B cell (primary cell): ENCODE data around the gene ZCWPW2. TPM values are rescaled to one million over a fixed set of nuclear protein-coding genes. Genes with fewer than 3 reads are reported as not detected.

Experiments
- ATAC-seq: fragments of 200-7000 bp; cut with Tn5 transposase; one replicate; pipeline ENCODE4 v1.10.0; 2021; ENCODE audit warnings: low read depth, mild to moderate bottlenecking, moderate number of reproducible peaks, moderate library complexity
- CTCF ChIA-PET: fragments of 350-600 bp; sonication (Branson Sonifier 250); formaldehyde crosslinking; loops from one replicate; lab custom pipeline; 2021; ENCODE audit warnings: antibody characterized with exemption, inconsistent platforms; lab: Charles Lee
- POLR2A ChIA-PET: fragments of 350-600 bp; sonication (Branson Sonifier 250); formaldehyde crosslinking; loops from one replicate; lab custom pipeline; 2021; ENCODE audit warnings: antibody characterized with exemption; lab: Charles Lee
- DNase-seq: peaks from one replicate; pipeline ENCODE4 v3.0.0; 2013
- H2AFZ ChIP-seq: 2 replicates; pipeline ENCODE4 v1.6.1; 2012; ENCODE audit warnings: mild to moderate bottlenecking, low read depth, low read length; ENCODE audit not compliant: insufficient read depth, poor library complexity, severe bottlenecking
- H3K27ac ChIP-seq, 2 donors: 1 replicate in 1 of 2; 2 replicates in 1 of 2; pipeline ENCODE4 v1.5.1; 2012 to 2013; ENCODE audit warnings: low read length in 2 of 2, mild to moderate bottlenecking in 2 of 2, moderate library complexity in 1 of 2
- H3K27me3 ChIP-seq, 4 experiments: fragments of 200-600 bp in 1 of 4; sonication (generic) in 1 of 4; replicated peaks in 1 of 4; 1 replicate in 2 of 4; 2 replicates in 2 of 4; pipeline versions ENCODE4 v1.6.1 to v1.7.0; 2013 to 2016; ENCODE audit warnings: low read length in 3 of 4, mild to moderate bottlenecking in 2 of 4, mixed read lengths in 1 of 4, moderate library complexity in 1 of 4; ENCODE audit not compliant: insufficient read depth in 4 of 4, control insufficient read depth in 3 of 4; ENCODE audit errors: control extremely low read depth in 1 of 4
- H3K36me3 ChIP-seq, 2 experiments: replicated peaks in 1 of 2; 1 replicate in 1 of 2; 2 replicates in 1 of 2; pipeline versions ENCODE4 v1.6.1 to v1.7.1; 2013; ENCODE audit warnings: low read length in 1 of 2; ENCODE audit not compliant: insufficient read depth in 2 of 2, control insufficient read depth in 1 of 2; ENCODE audit errors: control extremely low read depth in 1 of 2, extremely low read depth in 1 of 2
- H3K4me1 ChIP-seq, 2 donors: fragments of 200-600 bp in 1 of 2; sonication (generic) in 1 of 2; 1 replicate in 1 of 2; 2 replicates in 1 of 2; pipeline versions ENCODE4 v1.5.1 to v1.6.1; 2013 to 2017; ENCODE audit warnings: low read length in 2 of 2; ENCODE audit not compliant: control insufficient read depth in 2 of 2, insufficient read depth in 2 of 2
- H3K4me2 ChIP-seq: replicated peaks from 2 replicates; pipeline ENCODE3; 2012; ENCODE audit warnings: mild to moderate bottlenecking, low read depth, low read length; ENCODE audit not compliant: poor library complexity, severe bottlenecking
- H3K4me3 ChIP-seq, 5 experiments: fragments of 200-600 bp in 1 of 5; sonication (generic) in 1 of 5; 1 replicate in 3 of 5; 2 replicates in 2 of 5; pipeline versions ENCODE4 v1.5.1 to v1.7.0; 2011 to 2016; ENCODE audit warnings: low read length in 4 of 5, mild to moderate bottlenecking in 4 of 5, low read depth in 2 of 5, control low read depth in 1 of 5, moderate library complexity in 1 of 5; ENCODE audit not compliant: insufficient read depth in 1 of 5; ENCODE audit errors: control extremely low read depth in 1 of 5, extremely low read depth in 1 of 5
- H3K79me2 ChIP-seq: fragments of 200-600 bp; sonication (generic); one replicate; pipeline ENCODE4 v1.6.0; 2016; ENCODE audit warnings: low read length; ENCODE audit not compliant: control insufficient read depth, insufficient read depth
- H3K9ac ChIP-seq: fragments of 200-600 bp; sonication (generic); 2 replicates; pipeline ENCODE4 v1.6.1; 2017; ENCODE audit warnings: mild to moderate bottlenecking, low read length, moderate library complexity
- H3K9me3 ChIP-seq, 3 donors: one replicate each; pipeline versions ENCODE4 v1.6.1 to v1.7.1; 2013; ENCODE audit warnings: low read length in 2 of 3; ENCODE audit not compliant: control insufficient read depth in 2 of 3, insufficient read depth in 1 of 3; ENCODE audit errors: control extremely low read depth in 1 of 3
- H4K20me1 ChIP-seq: 2 replicates; pipeline ENCODE4 v1.6.0; 2012; ENCODE audit warnings: mild to moderate bottlenecking, low read length; ENCODE audit not compliant: insufficient read depth, control insufficient read depth, poor library complexity, severe bottlenecking
- H3K27ac Mint-ChIP-seq: one replicate; pipeline ENCODE4 v1.8.0; 2021; ENCODE audit warnings: mixed read lengths
- H3K27me3 Mint-ChIP-seq: one replicate; pipeline ENCODE4 v1.8.0; 2021; ENCODE audit warnings: mixed read lengths
- H3K4me1 Mint-ChIP-seq: one replicate; pipeline ENCODE4 v1.8.0; 2021; ENCODE audit warnings: mixed read lengths
- H3K4me3 Mint-ChIP-seq: one replicate; pipeline ENCODE4 v1.8.0; 2021; ENCODE audit warnings: mixed read lengths
- H3K9me3 Mint-ChIP-seq: one replicate; pipeline ENCODE4 v1.8.0; 2022; ENCODE audit warnings: mixed read lengths; ENCODE audit not compliant: insufficient read depth
- CTCF ChIP-seq: fragments of 200-600 bp; IDR thresholded peaks from one replicate; pipeline ENCODE4 v1.8.0; 2022; ENCODE audit warnings: antibody characterized with exemption, mild to moderate bottlenecking
- EZH2 ChIP-seq: IDR thresholded peaks from 2 replicates; pipeline ENCODE4 v1.6.1; 2012; ENCODE audit warnings: borderline replicate concordance, low read depth, mild to moderate bottlenecking, moderate library complexity, low read length; ENCODE audit not compliant: insufficient read depth, poor library complexity, severe bottlenecking
- WGBS: methylation state at CpG from one replicate; pipeline ENCODE4 v1.1.5; 2013; ENCODE audit warnings: missing lambda C conversion rate; ENCODE audit not compliant: insufficient coverage; 5-methylcytosine and 5-hydroxymethylcytosine counted together
- intact Hi-C: fragments of 100-400 bp; cut with micrococcal nuclease; formaldehyde crosslinking; loops from one replicate; pipeline ENCODE4 v1.10.0; 2022
- polyA plus RNA-seq: library from polyadenylated mRNA; depleted of rRNA; stranded (reverse); fragments of >200 nt; gene quantifications from 2 replicates; pipeline ENCODE4 v1.2.3, GENCODE V29; 2012
- total RNA-seq, 2 donors: library from RNA; stranded (reverse); fragments of 120-200 nt in 1 of 2; gene quantifications; 1 replicate in 1 of 2; 2 replicates in 1 of 2; pipeline versions ENCODE4 v1.2.3 to v1.2.4, GENCODE V29; 2013 to 2022

Gene ZCWPW2
- total and polyA plus RNA-seq, 2 donors (not counting 1 experiment from before 2014, with no cell fraction given) = not detected

- no peak overlapping the region for H3K4me3 Mint-ChIP-seq
- H3K9me3 ChIP-seq = no peaks in the 10 kb centered on the region
- no peak overlapping the region for H2AFZ ChIP-seq
- 83% methylated on average over 1 of the region's 2 CpGs for WGBS
- ChIA-PET CTCF (interaction anchor here (0.6 to 2.6 kb wide), 5 partner anchors 8 to 623 kb away, joined by 3 to 14 read pairs (median 5); no protein-coding TSS in a partner anchor), POLR2A (no interaction called here)
- no peaks in the 10 kb centered on the region for H3K79me2 ChIP-seq
- no peak for DNase-seq
- no peaks in the 10 kb centered on the region for H3K36me3 ChIP-seq
- TF ChIP-seq CTCF (no peak), EZH2 (no peak)
- no peak overlapping the region for H3K4me3 ChIP-seq
- H3K4me2 ChIP-seq = no peak overlapping the region
- H3K9ac ChIP-seq = no peak overlapping the region
- intact Hi-C loops = no loop called here
- no peak overlapping the region for H3K27ac ChIP-seq
- H3K4me1 Mint-ChIP-seq = no peaks in the 10 kb centered on the region
- no peaks in the 10 kb centered on the region for H3K9me3 Mint-ChIP-seq
- H4K20me1 ChIP-seq = no peaks in the 10 kb centered on the region
- no peaks in the 10 kb centered on the region for H3K4me1 ChIP-seq
- no peak for ATAC-seq
- no peaks in the 10 kb centered on the region for H3K27me3 ChIP-seq
- H3K27ac Mint-ChIP-seq = no peak overlapping the region
- H3K27me3 Mint-ChIP-seq = no peaks in the 10 kb centered on the region
Measured at GRCh38 chr3:28335246-28335645, 13.3 kb upstream of the ZCWPW2 start.

GRCh38 chr3:28337230-28337629 lies 11.3 kb upstream of the ZCWPW2 start:
- H3K4me2 ChIP-seq = no peak overlapping the region
- H3K9ac ChIP-seq = no peak overlapping the region
- no peak overlapping the region for H3K27ac ChIP-seq
- no peak for ATAC-seq
- intact Hi-C loops = no loop called here
- no peak for DNase-seq
- TF ChIP-seq EZH2 (no peak), CTCF (no peak)
- no peaks in the 10 kb centered on the region for H3K9me3 Mint-ChIP-seq
- no peak overlapping the region for H3K27ac Mint-ChIP-seq
- H3K27me3 Mint-ChIP-seq = no peaks in the 10 kb centered on the region
- H3K9me3 ChIP-seq = no peaks in the 10 kb centered on the region
- no peak overlapping the region for H2AFZ ChIP-seq
- H3K36me3 ChIP-seq = no peaks in the 10 kb centered on the region
- H3K4me3 Mint-ChIP-seq = no peak overlapping the region
- H4K20me1 ChIP-seq = no peaks in the 10 kb centered on the region
- H3K4me1 Mint-ChIP-seq = no peaks in the 10 kb centered on the region
- no peak overlapping the region for H3K4me3 ChIP-seq
- H3K79me2 ChIP-seq = no peaks in the 10 kb centered on the region
- CTCF ChIA-PET = interaction anchor here (0.6 to 2.5 kb wide), 4 partner anchors 10 to 1203 kb away, joined by 3 to 18 read pairs (median 6); partner anchors contain the start of genes AZI2 and ZCWPW2
- no peaks in the 10 kb centered on the region for H3K4me1 ChIP-seq
- no peaks in the 10 kb centered on the region for H3K27me3 ChIP-seq
- POLR2A ChIA-PET = no interaction called here
